IPS-18a (cell line): ENCODE measurements around the gene NCOA1.
"Not testable (repeated sequence)": the region's sequence is repeated elsewhere in the genome, so short reads cannot be mapped to it uniquely, and the experiment has no call there.

Experiments
- H3K27ac ChIP-seq: one replicate; pipeline ENCODE4 v1.5.1; 2013; ENCODE audit warnings: low read length
- H3K27me3 ChIP-seq: one replicate; pipeline ENCODE4 v1.6.1; 2013; ENCODE audit warnings: mild to moderate bottlenecking, low read length; ENCODE audit not compliant: control insufficient read depth, insufficient read depth
- H3K36me3 ChIP-seq: one replicate; pipeline ENCODE4 v1.6.1; 2013; ENCODE audit warnings: low read depth, low read length; ENCODE audit not compliant: control insufficient read depth
- H3K4me1 ChIP-seq: one replicate; pipeline ENCODE4 v1.6.1; 2013; ENCODE audit warnings: low read depth, low read length; ENCODE audit not compliant: control insufficient read depth
- H3K4me3 ChIP-seq: one replicate; pipeline ENCODE4 v1.5.1; 2013; ENCODE audit warnings: low read length
- H3K9ac ChIP-seq: one replicate; pipeline ENCODE4 v1.6.1; 2013; ENCODE audit warnings: mild to moderate bottlenecking, low read length, moderate library complexity
- H3K9me3 ChIP-seq: one replicate; pipeline ENCODE4 v1.6.1; 2013; ENCODE audit warnings: low read depth, low read length; ENCODE audit not compliant: control insufficient read depth

Gene NCOA1

DNA sequence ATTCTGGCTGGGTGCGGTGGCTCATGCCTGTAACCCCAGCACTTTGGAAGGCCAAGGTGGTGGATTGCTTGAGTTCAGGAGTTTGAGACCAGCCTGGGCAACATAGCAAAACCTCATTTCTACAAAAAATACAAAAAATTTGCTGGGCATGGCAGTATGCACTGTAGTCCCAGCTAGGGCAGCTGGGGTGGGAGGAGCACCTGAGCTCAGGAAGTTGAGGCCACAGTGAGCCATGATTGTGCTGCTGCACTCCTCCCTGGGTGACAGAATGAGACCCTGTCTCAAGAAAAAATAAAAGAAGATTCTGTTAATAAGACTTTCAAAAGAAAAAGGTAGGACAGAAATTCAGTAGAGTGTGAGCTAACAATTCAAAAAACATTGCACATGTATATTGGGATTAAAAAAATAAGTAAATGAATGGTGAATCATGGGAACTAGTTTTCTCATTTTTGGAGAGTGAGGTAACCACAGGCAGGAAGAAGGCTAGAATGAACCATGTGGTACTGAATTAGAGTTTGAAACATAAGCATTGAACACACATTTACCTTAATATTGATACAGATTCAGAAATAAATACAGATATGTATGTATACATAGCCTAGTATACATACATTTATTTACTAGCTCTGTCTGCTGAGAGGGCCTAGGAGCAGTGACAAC lies 53.5 kb downstream of the NCOA1 start:
- Histone ChIP-seq H3K27me3 (no peaks in the 10 kb centered on the region), H3K9ac (no peak overlapping the region), H3K4me3 (no peak overlapping the region), H3K27ac (no peak overlapping the region), H3K36me3 (no peaks in the 10 kb centered on the region), H3K4me1 (no peaks in the 10 kb centered on the region), H3K9me3 (no peaks in the 10 kb centered on the region)

DNA sequence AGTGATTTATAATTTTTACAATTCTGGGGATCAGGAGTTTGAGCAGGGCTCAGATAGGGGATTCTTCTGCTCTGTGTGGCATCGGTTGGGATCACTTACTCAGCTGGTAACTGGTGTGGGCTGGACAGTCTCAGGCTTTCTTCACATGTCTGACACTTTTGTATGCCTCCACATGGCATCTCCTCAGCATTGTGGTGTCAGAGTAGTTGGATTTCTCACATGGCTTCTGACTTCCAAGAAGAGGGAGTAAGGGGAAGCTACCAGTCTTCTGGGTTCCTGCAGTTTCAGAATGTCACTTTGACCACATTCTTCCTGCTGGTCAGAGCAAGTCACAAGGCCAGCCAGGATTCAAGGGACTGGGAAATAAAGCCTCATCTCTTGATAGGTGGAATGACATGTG lies 55.6 kb downstream of the NCOA1 start:
- H3K9me3 ChIP-seq = no peaks in the 10 kb centered on the region
- H3K4me3 ChIP-seq = no peak overlapping the region

DNA sequence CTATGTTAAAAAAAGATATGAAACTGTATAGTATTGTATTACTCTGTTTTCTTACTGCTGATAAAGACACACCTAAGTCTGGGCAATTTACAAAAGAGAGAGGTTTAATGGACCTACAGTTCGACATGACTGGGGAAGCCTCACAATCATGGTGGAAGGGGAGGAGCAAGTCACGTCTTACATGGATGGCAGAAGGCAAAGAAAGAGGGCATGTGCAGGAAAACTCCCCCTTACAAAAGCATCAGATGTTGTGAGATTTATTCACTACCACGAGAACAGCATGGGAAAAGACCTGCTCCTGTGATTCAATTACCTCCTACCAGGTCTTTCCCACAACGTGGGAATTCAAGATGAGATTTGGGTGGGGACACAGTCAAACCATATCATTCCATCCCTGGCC lies 57.0 kb downstream of the NCOA1 start:
- no peaks in the 10 kb centered on the region for H3K27me3 ChIP-seq
- no peaks in the 10 kb centered on the region for H3K9me3 ChIP-seq
- H3K9ac ChIP-seq = no peak overlapping the region
- no peaks in the 10 kb centered on the region for H3K36me3 ChIP-seq
- no peak overlapping the region for H3K4me3 ChIP-seq
- H3K27ac ChIP-seq = no peak overlapping the region
- no peaks in the 10 kb centered on the region for H3K4me1 ChIP-seq

More for the DNA sequence above, 55.6 kb downstream of the NCOA1 start:
- no peaks in the 10 kb centered on the region for H3K27me3 ChIP-seq
- no peaks in the 10 kb centered on the region for H3K4me1 ChIP-seq
- H3K27ac ChIP-seq = no peak overlapping the region
- H3K9ac ChIP-seq = no peak overlapping the region
- H3K36me3 ChIP-seq = no peaks in the 10 kb centered on the region

DNA sequence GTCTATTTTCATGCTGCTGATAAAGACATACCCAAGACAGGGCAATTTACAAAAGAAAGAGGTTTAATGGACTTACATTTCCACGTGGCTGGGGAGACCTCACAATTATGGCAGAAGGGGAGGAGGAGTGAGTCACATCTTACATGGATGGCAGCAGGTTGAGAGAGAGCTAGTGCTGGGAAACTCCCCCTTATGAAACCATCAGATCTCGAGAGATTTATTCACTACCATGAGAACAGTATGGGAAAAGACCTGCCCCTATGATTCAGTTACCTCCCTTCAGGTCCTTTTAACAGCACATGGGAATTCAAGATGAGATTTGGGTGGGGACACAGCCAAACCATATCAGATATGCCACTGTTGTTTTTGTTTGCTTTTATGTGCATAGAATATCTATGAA lies 59.2 kb downstream of the NCOA1 start:
- H3K27ac ChIP-seq, H3K4me3 ChIP-seq, H3K4me1 ChIP-seq, H3K9ac ChIP-seq, H3K9me3 ChIP-seq, H3K36me3 ChIP-seq, H3K27me3 ChIP-seq: not testable (repeated sequence)

DNA sequence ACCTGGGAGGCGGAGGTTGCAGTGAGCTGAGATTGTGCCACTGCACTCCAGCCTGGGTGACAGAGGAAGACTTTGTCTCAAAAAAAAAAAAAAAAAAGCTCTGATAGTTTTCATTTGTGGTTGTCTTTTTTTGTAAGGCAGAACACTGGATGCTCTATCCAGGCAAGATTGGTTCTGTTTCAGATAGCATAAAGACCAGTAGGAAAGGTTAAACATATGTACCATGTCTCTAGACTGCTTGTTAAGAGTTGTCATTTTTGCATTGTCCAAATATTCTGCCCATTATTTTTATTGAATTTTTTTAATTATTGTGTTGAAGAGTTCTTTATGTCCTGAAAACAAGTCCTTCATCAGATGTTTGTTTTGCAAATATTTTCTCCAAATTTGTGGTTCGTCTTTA lies 60.0 kb downstream of the NCOA1 start:
- Histone ChIP-seq H3K9me3 (no peaks in the 10 kb centered on the region), H3K4me3 (no peak overlapping the region), H3K27ac (no peak overlapping the region), H3K27me3 (no peaks in the 10 kb centered on the region), H3K4me1 (no peaks in the 10 kb centered on the region), H3K9ac (no peak overlapping the region), H3K36me3 (no peaks in the 10 kb centered on the region)

DNA sequence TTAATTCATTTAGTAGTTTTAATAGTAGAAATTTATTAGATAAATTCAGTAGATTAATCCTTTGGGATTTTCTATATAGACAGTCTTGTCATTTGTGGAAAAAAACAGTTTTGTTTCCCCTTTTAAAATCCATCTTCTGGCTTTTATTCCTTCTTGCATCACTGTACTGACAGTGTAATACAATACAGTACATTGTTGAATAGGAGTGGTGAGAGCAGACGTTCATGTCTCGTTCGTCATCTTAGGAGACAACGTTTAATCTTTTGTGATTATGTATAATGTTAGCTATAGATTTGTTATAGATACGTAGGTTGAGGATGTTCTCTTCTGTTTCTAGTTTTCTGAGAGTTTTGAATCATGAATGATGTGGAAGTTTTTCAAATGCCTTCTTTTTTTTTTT lies 61.8 kb downstream of the NCOA1 start:
- H3K27me3 ChIP-seq = no peaks in the 10 kb centered on the region
- no peak overlapping the region for H3K27ac ChIP-seq
- H3K4me1 ChIP-seq = no peaks in the 10 kb centered on the region
- H3K4me3 ChIP-seq = no peak overlapping the region
- H3K36me3 ChIP-seq = no peaks in the 10 kb centered on the region
- no peak overlapping the region for H3K9ac ChIP-seq
- H3K9me3 ChIP-seq = no peaks in the 10 kb centered on the region

DNA sequence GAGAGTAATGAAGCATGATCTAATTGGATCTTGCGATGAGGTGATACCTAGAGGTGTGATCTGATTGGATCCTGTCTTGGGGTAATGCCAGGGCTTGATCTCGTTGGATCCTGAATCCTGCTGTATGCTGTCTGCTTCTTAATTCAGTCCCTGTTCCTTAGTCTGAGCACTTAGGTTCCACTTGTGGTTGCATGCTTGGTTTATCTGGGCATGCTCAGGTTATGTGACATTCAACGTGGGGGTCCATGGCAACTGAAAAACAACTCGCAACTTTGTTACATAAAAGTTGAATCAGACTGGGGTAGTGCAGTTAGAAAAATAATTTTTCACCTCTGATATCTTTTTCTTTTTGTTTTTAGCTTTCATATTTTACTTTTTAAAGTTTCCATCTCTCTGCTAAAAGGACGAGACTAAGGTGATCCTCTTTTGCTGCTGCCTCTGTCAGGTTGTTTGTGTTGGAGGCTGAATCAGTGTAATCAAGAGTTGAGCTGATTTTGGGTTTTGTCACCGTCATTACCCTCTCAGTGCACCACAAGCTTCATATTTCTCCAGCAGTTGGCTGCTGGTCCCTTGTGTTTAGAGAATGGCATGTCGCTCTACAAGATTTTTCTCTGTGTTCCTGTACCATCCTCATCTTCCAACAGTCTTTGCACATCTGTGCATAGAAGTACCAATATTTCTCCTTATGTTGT lies 67.9 kb downstream of the NCOA1 start:
- H3K9ac ChIP-seq = no peak overlapping the region
- H3K36me3 ChIP-seq = no peaks in the 10 kb centered on the region
- no peak overlapping the region for H3K27ac ChIP-seq
- no peaks in the 10 kb centered on the region for H3K9me3 ChIP-seq
- H3K27me3 ChIP-seq = no peaks in the 10 kb centered on the region
- no peaks in the 10 kb centered on the region for H3K4me1 ChIP-seq
- no peak overlapping the region for H3K4me3 ChIP-seq

DNA sequence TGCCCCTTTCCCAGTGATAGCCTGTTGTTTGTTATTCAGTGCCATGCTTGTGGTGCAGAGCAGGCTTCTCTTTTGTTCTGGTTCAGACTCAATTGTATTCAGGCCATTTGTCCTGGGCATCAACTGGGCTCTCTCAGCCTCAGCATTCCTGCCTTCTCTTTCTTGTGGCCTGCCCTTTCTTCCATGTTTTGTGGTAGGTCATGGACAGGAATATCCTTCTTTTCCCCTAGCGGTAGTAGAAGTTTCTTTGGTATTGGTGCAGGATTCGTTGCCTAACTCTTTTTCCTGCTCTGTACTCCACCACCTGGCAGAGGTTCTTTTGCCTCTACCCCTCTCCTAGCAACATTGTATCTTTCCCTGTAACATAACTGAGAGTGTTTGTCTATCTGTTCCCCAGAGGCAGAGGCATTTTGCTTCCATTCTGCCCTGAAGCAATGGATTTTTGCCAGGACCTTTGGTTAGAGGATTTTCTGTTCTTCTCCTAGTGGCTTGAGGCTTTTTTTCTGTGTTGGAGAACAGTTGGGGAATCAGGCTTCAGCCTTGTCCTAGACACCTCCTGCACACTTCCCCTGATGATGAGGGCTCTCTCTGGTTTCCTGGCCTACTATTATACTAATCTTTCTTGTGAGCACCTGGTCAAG lies 68.5 kb downstream of the NCOA1 start:
- no peak overlapping the region for H3K4me3 ChIP-seq
- H3K9me3 ChIP-seq = no peaks in the 10 kb centered on the region
- H3K27ac ChIP-seq = no peak overlapping the region
- H3K36me3 ChIP-seq = no peaks in the 10 kb centered on the region
- no peaks in the 10 kb centered on the region for H3K4me1 ChIP-seq
- H3K9ac ChIP-seq = no peak overlapping the region
- H3K27me3 ChIP-seq = no peaks in the 10 kb centered on the region

DNA sequence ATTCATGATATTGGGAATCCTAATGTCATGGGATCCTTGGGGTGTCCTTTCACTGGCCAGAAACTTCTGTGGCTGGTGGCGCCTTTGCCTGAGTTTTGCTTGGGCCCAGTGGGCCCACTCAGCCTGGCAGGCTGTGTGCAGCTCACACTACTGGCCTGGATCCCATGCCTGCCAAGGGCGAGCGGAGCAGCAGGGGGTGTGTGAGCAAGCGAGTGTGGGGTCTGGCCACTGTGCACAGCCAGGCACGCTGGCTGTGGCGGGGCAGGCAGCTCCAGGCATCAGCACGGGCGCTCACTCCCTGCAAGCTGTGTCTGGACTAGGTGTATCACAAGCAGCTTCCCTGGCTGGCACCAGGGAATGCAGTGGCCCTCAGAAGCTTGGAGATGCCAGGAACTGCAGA lies 74.5 kb downstream of the NCOA1 start:
- H3K27ac ChIP-seq = no peak overlapping the region
- no peak overlapping the region for H3K9ac ChIP-seq
- no peak overlapping the region for H3K4me3 ChIP-seq
- H3K9me3 ChIP-seq = peaks cover 11% of the 10 kb centered on the region
- no peaks in the 10 kb centered on the region for H3K4me1 ChIP-seq
- H3K36me3 ChIP-seq = no peaks in the 10 kb centered on the region
- H3K27me3 ChIP-seq = no peaks in the 10 kb centered on the region

DNA sequence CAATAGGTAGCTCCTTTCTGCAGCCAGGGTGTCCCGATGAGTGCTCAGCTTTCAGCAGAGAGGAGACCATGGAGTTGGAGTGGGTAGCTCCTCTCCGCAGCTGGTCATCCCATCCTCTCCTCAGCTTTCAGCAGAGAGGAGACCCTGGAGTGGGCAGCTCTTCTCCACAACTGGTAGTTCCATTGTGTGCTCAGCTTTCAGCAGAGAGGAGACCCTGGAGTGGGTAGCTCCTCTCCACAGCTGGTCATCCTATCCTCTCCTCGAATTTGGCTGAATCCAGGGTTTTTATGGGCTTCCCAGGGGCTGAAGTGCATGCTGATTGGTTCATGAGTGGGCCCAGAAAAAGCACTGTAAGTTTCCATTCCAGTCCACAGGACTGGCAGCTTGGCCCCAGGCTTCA lies 75.2 kb downstream of the NCOA1 start:
- H3K27me3 ChIP-seq = no peaks in the 10 kb centered on the region
- H3K9ac ChIP-seq = no peak overlapping the region
- no peak overlapping the region for H3K27ac ChIP-seq
- H3K9me3 ChIP-seq = peaks cover 11% of the 10 kb centered on the region
- no peaks in the 10 kb centered on the region for H3K4me1 ChIP-seq
- H3K36me3 ChIP-seq = no peaks in the 10 kb centered on the region
- no peak overlapping the region for H3K4me3 ChIP-seq

DNA sequence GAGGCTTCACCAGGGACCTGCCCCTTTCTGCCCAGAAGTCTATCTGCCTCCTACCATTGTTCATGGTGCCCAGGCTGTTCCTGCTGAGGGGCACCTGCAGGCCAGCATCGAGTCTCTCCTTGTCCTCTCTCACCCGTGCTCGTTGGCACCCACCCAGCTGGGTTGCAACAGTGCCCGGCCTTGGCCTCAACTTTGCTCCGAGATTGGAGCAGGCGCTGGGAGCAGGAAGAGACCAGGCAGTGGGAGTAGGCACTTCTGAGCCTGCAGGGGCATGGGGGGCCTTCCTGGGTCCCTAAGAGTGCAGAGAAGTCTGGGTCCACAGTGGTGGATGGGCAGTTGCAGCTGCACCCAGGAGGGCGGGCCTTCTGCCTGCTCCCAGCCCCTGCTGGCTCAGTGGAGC lies 75.6 kb downstream of the NCOA1 start:
- no peaks in the 10 kb centered on the region for H3K27me3 ChIP-seq
- no peaks in the 10 kb centered on the region for H3K4me1 ChIP-seq
- H3K9me3 ChIP-seq = peaks cover 11% of the 10 kb centered on the region
- H3K36me3 ChIP-seq = no peaks in the 10 kb centered on the region
- no peak overlapping the region for H3K4me3 ChIP-seq
- no peak overlapping the region for H3K27ac ChIP-seq
- H3K9ac ChIP-seq = no peak overlapping the region

DNA sequence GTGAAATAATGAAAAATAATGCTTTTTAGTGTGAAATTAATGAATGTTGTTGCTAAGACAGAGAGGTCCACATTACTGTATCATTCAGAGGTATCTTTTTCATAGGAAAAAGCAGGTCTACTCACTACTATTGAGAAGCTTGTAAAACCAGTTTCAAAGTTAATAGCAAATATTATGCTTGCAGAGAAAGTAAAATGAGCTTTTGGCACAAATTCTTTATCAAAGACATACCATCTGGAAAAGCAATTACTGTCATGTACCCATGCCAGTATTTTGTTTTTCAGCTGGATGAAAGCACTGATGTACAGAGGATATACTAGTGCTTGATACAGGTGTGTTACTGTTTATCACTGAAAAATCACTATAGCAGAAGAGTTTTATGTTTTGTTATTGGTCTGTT lies 77.5 kb downstream of the NCOA1 start:
- no peak overlapping the region for H3K27ac ChIP-seq

More for the DNA sequence above, 77.5 kb downstream of the NCOA1 start:
- Histone ChIP-seq H3K9me3 (peaks cover 11% of the 10 kb centered on the region), H3K4me1 (no peaks in the 10 kb centered on the region), H3K36me3 (no peaks in the 10 kb centered on the region), H3K9ac (no peak overlapping the region), H3K27me3 (no peaks in the 10 kb centered on the region), H3K4me3 (no peak overlapping the region)
